Large intestine (tissue), 3 donors: ENCODE measurements around the gene ELFN2. TPM values are rescaled to one million over a fixed set of nuclear protein-coding genes. Genes with fewer than 3 reads are reported as not detected.

Experiments
- DNase-seq, 2 donors: peaks; one replicate each; pipeline versions ENCODE4 v3.0.0 to v3.0.0-alpha.2; 2013
- H3K27ac ChIP-seq: one replicate; pipeline ENCODE4 v1.5.1; 2013; ENCODE audit warnings: low read length
- H3K27me3 ChIP-seq: 2 replicates; pipeline ENCODE4 v1.6.1; 2013; ENCODE audit warnings: low read length; ENCODE audit not compliant: control insufficient read depth, insufficient read depth
- H3K36me3 ChIP-seq: 2 replicates; pipeline ENCODE4 v1.6.1; 2013; ENCODE audit warnings: low read length; ENCODE audit not compliant: control insufficient read depth, insufficient read depth
- H3K4me1 ChIP-seq: one replicate; pipeline ENCODE4 v1.6.1; 2013; ENCODE audit warnings: low read length; ENCODE audit not compliant: control insufficient read depth, insufficient read depth
- H3K4me3 ChIP-seq: one replicate; pipeline ENCODE4 v1.5.1; 2013; ENCODE audit warnings: low read length
- H3K9me3 ChIP-seq: one replicate; pipeline ENCODE4 v1.6.1; 2013; ENCODE audit warnings: mild to moderate bottlenecking, low read depth, low read length, moderate library complexity; ENCODE audit not compliant: control insufficient read depth
- WGBS: methylation state at CpG from one replicate; pipeline ENCODE4 v1.1.5; 2013; ENCODE audit warnings: low lambda C conversion rate; ENCODE audit not compliant: insufficient coverage; 5-methylcytosine and 5-hydroxymethylcytosine counted together
- polyA plus RNA-seq: library from polyadenylated mRNA; unstranded; fragments of 120-200 nt; gene quantifications from one replicate; pipeline ENCODE4 v1.2.1, GENCODE V29; 2013

The ELFN2 gene
- polyA plus RNA-seq, 1 donor, result 0.27 TPM

GRCh38 chr22:37362621-37363020 lies 64.7 kb downstream of the ELFN2 start:
- Histone ChIP-seq H3K36me3 (no peaks in the 10 kb centered on the region), H3K4me3 (no peak overlapping the region), H3K9me3 (no peaks in the 10 kb centered on the region), H3K27me3 (no peaks in the 10 kb centered on the region), H3K4me1 (no peaks in the 10 kb centered on the region), H3K27ac (no peak overlapping the region)
- no peak for DNase-seq
- WGBS, result no CpG with 5 or more reads among the region's 3 CpGs

- Histone ChIP-seq H3K4me3 (no peak overlapping the region), H3K27ac (no peak overlapping the region), H3K9me3 (no peaks in the 10 kb centered on the region), H3K4me1 (no peaks in the 10 kb centered on the region), H3K27me3 (no peaks in the 10 kb centered on the region), H3K36me3 (no peaks in the 10 kb centered on the region)
- WGBS, result no CpG with 5 or more reads among the region's 8 CpGs
- no peak for DNase-seq
Measured at GRCh38 chr22:37358917-37359316, 68.4 kb downstream of the ELFN2 start.

- H3K9me3 ChIP-seq, result no peaks in the 10 kb centered on the region
- H3K27ac ChIP-seq, result no peak overlapping the region
- no peaks in the 10 kb centered on the region for H3K36me3 ChIP-seq
- no peak overlapping the region for H3K4me3 ChIP-seq
- no peak for DNase-seq
- H3K27me3 ChIP-seq, result no peaks in the 10 kb centered on the region
- no peaks in the 10 kb centered on the region for H3K4me1 ChIP-seq
- WGBS, result 100% methylated on average over 1 of the region's 11 CpGs
Measured at GRCh38 chr22:37358386-37358785, 68.9 kb downstream of the ELFN2 start.

GRCh38 chr22:37357446-37358075 lies 69.7 kb downstream of the ELFN2 start:
- no CpG with 5 or more reads among the region's 10 CpGs for WGBS
- Histone ChIP-seq H3K4me3 (no peak overlapping the region), H3K9me3 (no peaks in the 10 kb centered on the region), H3K27me3 (no peaks in the 10 kb centered on the region), H3K4me1 (no peaks in the 10 kb centered on the region), H3K36me3 (no peaks in the 10 kb centered on the region), H3K27ac (no peak overlapping the region)
- no peak for DNase-seq

GRCh38 chr22:37356922-37357321 lies 70.4 kb downstream of the ELFN2 start:
- WGBS, result 100% methylated on average over 1 of the region's 8 CpGs
- no peaks in the 10 kb centered on the region for H3K4me1 ChIP-seq
- no peaks in the 10 kb centered on the region for H3K27me3 ChIP-seq
- DNase-seq, result no peak
- H3K36me3 ChIP-seq, result no peaks in the 10 kb centered on the region
- H3K4me3 ChIP-seq, result no peak overlapping the region
- no peak overlapping the region for H3K27ac ChIP-seq
- no peaks in the 10 kb centered on the region for H3K9me3 ChIP-seq

DNA sequence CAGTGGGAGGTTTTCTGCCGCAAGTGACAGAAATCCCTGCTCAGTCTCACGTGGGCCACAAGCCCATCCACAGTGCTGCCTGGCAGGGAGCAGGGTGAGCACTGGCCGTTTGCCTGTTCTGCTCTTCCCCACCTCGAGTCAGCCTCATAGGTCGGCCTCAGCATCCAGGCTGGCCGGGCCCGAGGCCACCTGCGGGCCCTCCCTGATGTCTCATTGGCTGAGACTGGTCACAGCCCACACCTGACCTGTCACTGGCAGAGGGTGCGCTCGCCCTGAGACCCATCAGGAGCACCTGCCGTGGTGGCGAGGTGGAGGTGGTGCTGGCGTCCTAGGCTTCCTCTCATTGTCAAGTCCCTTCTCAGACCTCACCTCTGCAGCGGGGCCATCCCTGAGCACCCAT lies 72.1 kb downstream of the ELFN2 start:
- WGBS, result 90% methylated on average over 2 of the region's 14 CpGs
- no peaks in the 10 kb centered on the region for H3K27me3 ChIP-seq
- no peaks in the 10 kb centered on the region for H3K9me3 ChIP-seq
- H3K27ac ChIP-seq, result no peak overlapping the region
- H3K4me1 ChIP-seq, result no peaks in the 10 kb centered on the region
- no peak overlapping the region for H3K4me3 ChIP-seq
- no peak for DNase-seq
- H3K36me3 ChIP-seq, result no peaks in the 10 kb centered on the region

- H3K9me3 ChIP-seq, result no peaks in the 10 kb centered on the region
- no CpG with 5 or more reads among the region's 5 CpGs for WGBS
- DNase-seq, result no peak
Measured at GRCh38 chr22:37354670-37355069, 72.6 kb downstream of the ELFN2 start.

GRCh38 chr22:37354261-37354660 lies 73.0 kb downstream of the ELFN2 start:
- Histone ChIP-seq H3K4me1 (no peaks in the 10 kb centered on the region), H3K27me3 (no peaks in the 10 kb centered on the region), H3K4me3 (no peak overlapping the region), H3K36me3 (no peaks in the 10 kb centered on the region), H3K27ac (no peak overlapping the region), H3K9me3 (no peaks in the 10 kb centered on the region)
- no CpG with 5 or more reads among the region's 4 CpGs for WGBS
- peak; percentile 42 to 67 for DNase-seq

More at GRCh38 chr22:37354670-37355069, 72.6 kb downstream of the ELFN2 start:
- Histone ChIP-seq H3K4me1 (no peaks in the 10 kb centered on the region), H3K4me3 (no peak overlapping the region), H3K36me3 (no peaks in the 10 kb centered on the region), H3K27me3 (no peaks in the 10 kb centered on the region), H3K27ac (no peak overlapping the region)

GRCh38 chr22:37353839-37354238 lies 73.4 kb downstream of the ELFN2 start:
- DNase-seq, result no peak
- Histone ChIP-seq H3K27ac (no peak overlapping the region), H3K27me3 (no peaks in the 10 kb centered on the region), H3K36me3 (no peaks in the 10 kb centered on the region), H3K4me1 (no peaks in the 10 kb centered on the region), H3K4me3 (no peak overlapping the region), H3K9me3 (no peaks in the 10 kb centered on the region)
- no CpG with 5 or more reads among the region's 16 CpGs for WGBS

DNA sequence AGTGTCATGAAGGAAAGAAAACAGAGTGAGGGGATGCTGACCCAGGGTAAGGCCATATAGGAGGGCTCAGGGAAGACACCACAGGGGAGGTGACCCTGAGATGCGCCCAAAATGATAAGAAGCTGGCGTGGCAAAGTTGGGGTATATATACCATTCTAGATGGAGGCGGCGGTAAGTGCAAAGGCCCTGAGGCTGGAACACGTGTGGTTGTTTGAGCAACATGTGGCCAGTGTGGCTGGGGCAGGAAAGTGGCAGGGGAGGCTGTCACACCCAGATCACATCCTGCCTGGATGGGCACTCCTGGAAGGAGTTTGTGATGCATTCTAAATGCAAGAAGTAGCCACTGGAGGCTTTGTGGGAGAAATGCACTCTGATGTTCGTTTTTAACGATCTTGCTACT lies 74.8 kb downstream of the ELFN2 start:
- no CpG with 5 or more reads among the region's 7 CpGs for WGBS
- no peaks in the 10 kb centered on the region for H3K9me3 ChIP-seq
- H3K4me3 ChIP-seq, result no peak overlapping the region
- no peak for DNase-seq
- H3K4me1 ChIP-seq, result no peaks in the 10 kb centered on the region
- H3K27ac ChIP-seq, result no peak overlapping the region
- no peaks in the 10 kb centered on the region for H3K36me3 ChIP-seq
- H3K27me3 ChIP-seq, result no peaks in the 10 kb centered on the region

DNA sequence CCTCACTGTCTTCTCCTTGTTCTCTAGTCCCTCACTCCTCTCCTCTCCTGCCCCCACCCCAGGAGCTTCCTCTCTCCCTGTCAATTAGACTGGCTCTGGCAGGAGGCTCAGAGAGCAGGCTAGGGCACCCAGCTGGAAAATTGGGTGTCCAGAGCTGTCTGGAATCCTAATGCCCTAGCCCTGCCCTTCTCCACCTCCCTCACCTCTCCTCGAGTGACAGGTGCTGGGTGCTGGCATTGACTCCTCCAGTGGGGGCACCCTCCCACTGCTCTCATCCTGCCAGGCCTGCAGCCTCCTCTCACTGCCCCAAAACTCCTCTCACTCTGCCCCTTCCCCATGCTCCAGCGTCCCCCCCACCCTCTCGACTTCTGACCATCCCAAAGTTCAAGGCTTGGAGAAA lies 76.0 kb downstream of the ELFN2 start:
- no peaks in the 10 kb centered on the region for H3K9me3 ChIP-seq
- WGBS, result no CpG with 5 or more reads among the region's 3 CpGs
- H3K27ac ChIP-seq, result no peak overlapping the region
- no peaks in the 10 kb centered on the region for H3K27me3 ChIP-seq
- DNase-seq, result no peak
- no peaks in the 10 kb centered on the region for H3K36me3 ChIP-seq
- H3K4me1 ChIP-seq, result peaks cover 4% of the 10 kb centered on the region
- H3K4me3 ChIP-seq, result no peak overlapping the region
